ENCODE results near the gene TSPAN6.

Gene TSPAN6

DNA sequence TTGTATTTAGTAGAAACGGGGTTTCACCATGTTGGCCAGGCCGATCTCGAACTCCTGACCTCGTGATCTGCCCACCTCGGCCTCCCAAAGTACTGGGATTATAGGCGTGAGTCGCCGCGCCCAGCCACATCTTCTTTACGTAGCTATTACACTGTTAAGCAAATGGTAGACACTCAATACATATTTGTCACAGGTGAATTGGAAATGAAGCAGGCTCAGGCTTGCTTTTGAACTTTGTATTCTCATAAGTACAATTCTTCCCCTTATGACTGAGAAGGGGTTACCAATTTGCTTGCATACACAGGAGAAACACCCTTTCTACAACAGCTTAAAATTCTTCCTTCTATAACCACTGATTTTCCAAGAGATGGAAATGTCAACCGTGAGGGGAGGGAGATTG lies 6.6 kb upstream of the TSPAN6 start:
- DNase-seq (ENCODE audit: low read depth): no peak
- TF ChIP-seq, protein P1, sequence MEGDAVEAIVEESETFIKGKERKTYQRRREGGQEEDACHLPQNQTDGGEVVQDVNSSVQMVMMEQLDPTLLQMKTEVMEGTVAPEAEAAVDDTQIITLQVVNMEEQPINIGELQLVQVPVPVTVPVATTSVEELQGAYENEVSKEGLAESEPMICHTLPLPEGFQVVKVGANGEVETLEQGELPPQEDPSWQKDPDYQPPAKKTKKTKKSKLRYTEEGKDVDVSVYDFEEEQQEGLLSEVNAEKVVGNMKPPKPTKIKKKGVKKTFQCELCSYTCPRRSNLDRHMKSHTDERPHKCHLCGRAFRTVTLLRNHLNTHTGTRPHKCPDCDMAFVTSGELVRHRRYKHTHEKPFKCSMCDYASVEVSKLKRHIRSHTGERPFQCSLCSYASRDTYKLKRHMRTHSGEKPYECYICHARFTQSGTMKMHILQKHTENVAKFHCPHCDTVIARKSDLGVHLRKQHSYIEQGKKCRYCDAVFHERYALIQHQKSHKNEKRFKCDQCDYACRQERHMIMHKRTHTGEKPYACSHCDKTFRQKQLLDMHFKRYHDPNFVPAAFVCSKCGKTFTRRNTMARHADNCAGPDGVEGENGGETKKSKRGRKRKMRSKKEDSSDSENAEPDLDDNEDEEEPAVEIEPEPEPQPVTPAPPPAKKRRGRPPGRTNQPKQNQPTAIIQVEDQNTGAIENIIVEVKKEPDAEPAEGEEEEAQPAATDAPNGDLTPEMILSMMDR (IDR thresholded peaks at IDR 0.05; ENCODE audit: insufficient read depth, low read depth, low read length, missing control alignments): no peak
- H3K4me3 ChIP-seq (ENCODE audit: low read depth, low read length): no peak overlapping the region

DNA sequence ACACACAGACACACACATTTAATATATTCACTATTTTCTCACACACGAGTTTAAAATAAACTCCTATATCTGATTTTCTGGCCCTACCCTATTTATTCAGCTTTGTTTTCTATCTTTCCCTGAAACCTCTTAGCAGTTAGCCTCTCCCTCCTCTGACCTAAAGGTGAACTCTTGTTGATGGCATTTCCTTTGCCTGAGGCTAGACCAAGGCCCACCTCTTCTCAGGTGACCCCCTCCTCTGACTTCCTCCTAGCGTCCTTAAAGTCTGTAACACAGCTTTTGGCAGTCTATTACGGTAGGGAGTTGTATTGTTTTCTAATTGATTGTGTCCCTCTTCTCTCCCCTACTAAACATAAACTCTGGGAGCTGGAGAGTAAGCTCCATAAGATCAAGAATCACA lies 5.7 kb upstream of the TSPAN6 start:
- DNase-seq (ENCODE audit: low read depth): no peak
- H3K4me3 ChIP-seq (ENCODE audit: low read depth, low read length): no peak overlapping the region
- TF ChIP-seq, protein P1 (IDR thresholded peaks at IDR 0.05; ENCODE audit: insufficient read depth, low read depth, low read length, missing control alignments): no peak

DNA sequence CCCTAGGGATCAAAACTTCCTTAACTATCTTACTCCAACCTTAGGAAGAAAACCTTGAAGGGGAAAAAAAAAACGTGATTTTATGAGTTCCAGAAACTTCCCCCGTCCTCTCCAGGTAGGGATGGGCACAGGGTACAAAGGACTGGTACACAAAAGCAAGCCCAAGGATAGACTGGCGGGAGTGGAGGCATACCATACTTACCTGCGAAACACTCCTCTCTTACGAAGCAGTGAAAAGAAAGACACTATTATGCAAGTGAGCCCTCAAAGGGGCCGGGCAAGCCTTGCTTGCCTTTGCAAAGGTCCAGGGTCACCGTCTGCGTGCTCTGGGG lies 651 bp downstream of the TSPAN6 start:
- TF ChIP-seq, protein P1 (IDR thresholded peaks at IDR 0.05; ENCODE audit: insufficient read depth, low read depth, low read length, missing control alignments): no peak

DNA sequence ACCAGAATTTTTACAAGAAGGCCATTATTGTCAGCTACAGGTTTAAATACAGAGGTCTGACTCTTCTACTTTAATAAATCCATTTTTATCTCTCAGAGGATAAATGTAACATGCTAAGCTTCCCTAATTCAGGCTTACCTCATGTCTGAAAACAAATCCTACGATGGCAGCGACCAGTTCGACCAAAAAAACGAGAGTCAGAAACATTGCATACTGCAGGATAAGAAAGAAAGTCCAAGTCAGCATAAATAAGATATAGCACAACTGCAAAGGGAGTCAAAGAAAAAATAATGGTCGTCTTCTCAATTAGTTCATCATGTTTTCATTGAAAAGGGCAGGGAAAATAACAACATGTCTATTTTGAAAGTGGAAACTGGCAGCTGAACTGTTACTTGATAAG lies 1.6 kb downstream of the TSPAN6 start:
- no peak for DNase-seq (ENCODE audit: low read depth)
- TF ChIP-seq, protein P1 (IDR thresholded peaks at IDR 0.05; ENCODE audit: insufficient read depth, low read depth, low read length, missing control alignments): no peak
- H3K4me3 ChIP-seq (ENCODE audit: low read depth, low read length): no peak overlapping the region

More for the DNA sequence above, 651 bp downstream of the TSPAN6 start:
- no peak for DNase-seq (ENCODE audit: low read depth)
- H3K4me3 ChIP-seq (ENCODE audit: low read depth, low read length): no peak overlapping the region

DNA sequence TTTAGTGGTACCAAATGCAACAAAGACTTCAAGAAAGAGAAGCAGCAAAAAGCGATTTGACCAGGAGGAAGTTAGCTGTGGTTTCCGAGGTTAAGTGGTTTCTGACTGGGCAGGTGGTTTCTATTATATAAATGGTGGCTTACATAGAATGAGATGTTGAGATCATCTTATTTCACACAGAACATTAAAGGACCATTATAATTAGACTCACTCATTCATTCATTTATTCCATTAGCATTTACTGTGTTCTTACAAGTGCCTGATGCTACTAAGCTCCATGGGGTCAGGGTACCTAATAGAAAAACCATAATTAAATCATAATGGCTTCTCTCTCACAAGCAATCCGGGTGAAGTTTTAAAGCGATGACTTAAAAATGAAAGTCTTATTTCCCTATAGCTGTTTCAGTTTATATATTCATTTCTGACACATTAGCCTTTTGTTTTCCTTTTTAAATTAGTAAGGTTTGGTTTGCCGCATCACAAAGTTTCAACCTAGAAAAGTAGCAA lies 10.6 kb downstream of the TSPAN6 start:
- no peak overlapping the region for H3K4me3 ChIP-seq (ENCODE audit: low read depth, low read length)
- peak; percentile 80 for DNase-seq (ENCODE audit: low read depth)
- TF ChIP-seq, protein P1 (IDR thresholded peaks at IDR 0.05; ENCODE audit: insufficient read depth, low read depth, low read length, missing control alignments): no peak

DNA sequence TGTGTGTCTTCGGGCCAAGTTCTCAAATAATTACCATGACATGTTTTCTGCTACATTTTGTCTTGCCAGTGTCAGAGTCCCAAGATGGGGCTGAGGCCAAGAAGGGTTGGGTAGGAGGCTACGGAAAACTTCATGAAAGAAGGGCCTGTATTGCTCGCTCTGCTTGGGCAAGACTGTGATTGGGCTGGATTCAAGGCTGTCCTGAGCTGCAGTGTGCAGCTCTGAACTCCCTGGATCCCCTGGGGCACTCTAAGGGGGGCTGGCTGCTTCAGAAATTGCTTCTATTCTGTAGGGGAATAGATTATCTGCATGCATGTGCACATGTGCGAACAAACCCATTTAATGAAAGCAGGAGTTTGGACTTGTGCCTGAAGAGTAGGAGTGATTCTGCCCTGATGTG lies 13.6 kb downstream of the TSPAN6 start:
- TF ChIP-seq, protein P1 (IDR thresholded peaks at IDR 0.05; ENCODE audit: insufficient read depth, low read depth, low read length, missing control alignments): no peak
- DNase-seq (ENCODE audit: low read depth): no peak
- no peak overlapping the region for H3K4me3 ChIP-seq (ENCODE audit: low read depth, low read length)

DNA sequence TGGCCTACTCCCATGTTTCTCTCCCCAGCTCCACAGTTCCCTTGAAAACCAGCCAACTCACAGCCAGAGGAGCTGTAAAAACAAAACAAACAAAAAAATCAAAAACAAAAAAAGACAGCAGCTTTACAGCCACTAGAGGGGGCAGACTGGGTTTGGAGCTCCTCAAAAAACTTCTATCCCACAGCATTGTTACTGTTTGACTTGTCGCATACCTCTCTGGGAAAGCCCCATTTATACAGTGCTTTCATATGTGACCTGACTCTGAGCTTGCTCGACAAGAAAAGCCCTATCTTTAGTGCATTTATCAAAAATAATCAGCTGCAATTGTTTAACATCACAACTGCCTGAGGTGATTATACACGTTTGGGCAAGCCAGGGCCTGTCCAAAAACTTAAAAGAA lies 21.6 kb downstream of the TSPAN6 start:
- no peak overlapping the region for H3K4me3 ChIP-seq (ENCODE audit: low read depth, low read length)
- DNase-seq (ENCODE audit: low read depth): peak; percentile 59
- TF ChIP-seq, protein P1 (IDR thresholded peaks at IDR 0.05; ENCODE audit: insufficient read depth, low read depth, low read length, missing control alignments): peak; percentile 43

Data from GM12865 (cell line).